Transverse colon (tissue), 4 donors: Measurements from ENCODE around the gene C10orf88. TPM values are rescaled to one million over a fixed set of nuclear protein-coding genes. Genes with fewer than 3 reads are reported as not detected.

Experiments used
- total RNA-seq, 4 donors: library from RNA; depleted of rRNA; stranded (reverse); fragments of >200 nt; gene quantifications; one replicate each; pipeline ENCODE4 v1.1.0, GENCODE V29; 2016

Gene C10orf88
- total RNA-seq, 4 donors from 2014 or later: 4.9 to 30.8 (median 7.4) TPM

Other genes with a start within 250 kb of the C10orf88 start
- gene CUZD1, start 108.4 kb downstream of the C10orf88 start, total RNA-seq: 1 to 10 TPM in 1 of 4 donors, under 1 TPM in 1, not detected in 2; 0.41 to 1.1 TPM
- gene FAM24B, start 74.6 kb downstream of the C10orf88 start, total RNA-seq: 1 to 10 TPM in 3 of 4 donors, not detected in 1; 3.7 to 7.1 (median 4.9) TPM
- not detected for gene FAM24A, start 43.6 kb downstream of the C10orf88 start, total RNA-seq
- gene PSTK, start 26.2 kb upstream of the C10orf88 start, total RNA-seq: 1 to 10 TPM in 2 of 4 donors, not detected in 2; 2.5 to 2.9 TPM
- 10 to 100 TPM in 1 of 4 donors, 1 to 10 TPM in 3; 6.2 to 11.1 (median 7.1) TPM for gene IKZF5, start 54.6 kb upstream of the C10orf88 start, total RNA-seq
- gene ACADSB, start 54.8 kb upstream of the C10orf88 start, total RNA-seq: 10 to 100 TPM in 2 of 4 donors, 1 to 10 TPM in 2; 3.0 to 31.4 (median 13.9) TPM
- gene HMX3, start 181.7 kb upstream of the C10orf88 start, total RNA-seq: 1 to 10 TPM in 2 of 4 donors, not detected in 2; 1.2 to 1.7 TPM
- under 1 TPM in 2 of 4 donors, not detected in 2; 0.41 to 0.64 TPM for gene HMX2, start 193.9 kb upstream of the C10orf88 start, total RNA-seq
- gene BUB3, start 200.2 kb upstream of the C10orf88 start, total RNA-seq: 10 to 100 TPM; 22.1 to 91.1 (median 54.9) TPM